HUES64 (cell line): Measurements from ENCODE around the gene PRDX5.

Source experiments
- H3K27ac ChIP-seq: 2 replicates; pipeline ENCODE4 v1.7.0; 2013; ENCODE audit warnings: low read depth, low read length, inconsistent platforms
- H3K27me3 ChIP-seq: 2 replicates; pipeline ENCODE4 v1.6.1; 2013; ENCODE audit warnings: mild to moderate bottlenecking, low read length; ENCODE audit not compliant: insufficient read depth
- H3K36me3 ChIP-seq: 2 replicates; pipeline ENCODE4 v1.6.1; 2013; ENCODE audit warnings: mild to moderate bottlenecking, low read length; ENCODE audit not compliant: insufficient read depth
- H3K4me1 ChIP-seq: 2 replicates; pipeline ENCODE4 v1.6.1; 2013; ENCODE audit warnings: mild to moderate bottlenecking, low read length, moderate library complexity; ENCODE audit not compliant: insufficient read depth
- H3K4me3 ChIP-seq: 2 replicates; pipeline ENCODE4 v1.5.1; 2013; ENCODE audit warnings: mild to moderate bottlenecking, low read length, moderate library complexity
- H3K9ac ChIP-seq: 2 replicates; pipeline ENCODE4 v1.6.1; 2013; ENCODE audit warnings: mild to moderate bottlenecking, low read depth, low read length
- H3K9me3 ChIP-seq: 2 replicates; pipeline ENCODE4 v1.6.1; 2013; ENCODE audit warnings: low read depth, low read length; ENCODE audit not compliant: insufficient read depth
- WGBS: fragments of 150-250, 120-280 bp; methylation state at CpG from one replicate; pipeline ENCODE4 v1.1.7; 2013; ENCODE audit warnings: missing lambda C conversion rate; 5-methylcytosine and 5-hydroxymethylcytosine counted together

The PRDX5 gene

GRCh38 chr11:64343767-64344559 is 26.0 kb downstream of the PRDX5 start:
- no peak overlapping the region for H3K9ac ChIP-seq

GRCh38 chr11:64344787-64345186 is 26.9 kb downstream of the PRDX5 start:
- Histone ChIP-seq H3K4me1 (peaks cover 10% of the 10 kb centered on the region; the same call in 1 of the 2 replicates), H3K9me3 (no peaks in the 10 kb centered on the region), H3K27ac (no peak overlapping the region), H3K9ac (no peak overlapping the region), H3K27me3 (no peaks in the 10 kb centered on the region), H3K4me3 (no peak overlapping the region), H3K36me3 (no peaks in the 10 kb centered on the region)
- 95% methylated on average over 28 of the region's 28 CpGs for WGBS

More at GRCh38 chr11:64343767-64344559, 26.0 kb downstream of the PRDX5 start:
- 83% methylated on average over 18 of the region's 18 CpGs for WGBS
- H3K4me1 ChIP-seq: peaks cover 10% of the 10 kb centered on the region; the same call in 1 of the 2 replicates
- no peak overlapping the region for H3K27ac ChIP-seq
- no peak overlapping the region for H3K4me3 ChIP-seq
- H3K36me3 ChIP-seq: no peaks in the 10 kb centered on the region
- no peaks in the 10 kb centered on the region for H3K27me3 ChIP-seq
- no peaks in the 10 kb centered on the region for H3K9me3 ChIP-seq

DNA sequence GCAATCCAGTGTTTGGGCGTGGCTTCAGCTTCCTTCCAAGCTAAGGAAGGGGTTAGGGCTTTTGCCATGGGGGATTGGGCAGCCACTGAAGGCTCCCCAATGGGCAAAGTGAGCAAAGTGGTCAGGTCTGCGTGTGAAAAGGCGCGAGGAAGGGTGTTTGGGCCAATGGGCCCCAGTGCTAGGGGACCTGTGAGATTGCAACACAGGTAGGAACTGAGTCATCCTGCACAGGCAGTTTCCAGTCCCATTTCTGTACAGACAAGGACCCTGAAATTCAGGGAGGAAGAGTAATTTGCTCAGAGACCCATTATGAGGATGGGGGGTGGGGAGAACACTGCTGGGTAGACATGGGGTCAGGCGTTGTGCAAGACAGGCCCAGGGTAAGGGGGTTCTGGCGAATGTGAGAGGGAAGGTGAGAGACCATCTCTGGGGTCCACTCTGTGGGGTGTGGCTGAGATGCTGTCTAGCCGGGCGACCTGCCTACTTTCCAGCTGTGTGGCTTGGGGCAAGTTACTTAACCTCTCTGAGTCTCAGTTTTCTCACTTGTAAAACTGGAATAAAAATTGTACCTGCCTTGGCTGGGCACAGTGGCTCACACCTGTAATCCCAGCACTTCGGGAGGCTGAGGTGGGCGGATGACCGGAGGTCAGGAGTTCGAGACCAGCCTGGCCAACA is 29.4 kb downstream of the PRDX5 start:
- no peaks in the 10 kb centered on the region for H3K27me3 ChIP-seq
- H3K9me3 ChIP-seq: no peaks in the 10 kb centered on the region
- H3K27ac ChIP-seq: no peak overlapping the region
- no peak overlapping the region for H3K9ac ChIP-seq
- peaks cover 4% of the 10 kb centered on the region; the same call in 1 of the 2 replicates for H3K4me1 ChIP-seq
- H3K4me3 ChIP-seq: no peak overlapping the region
- no peaks in the 10 kb centered on the region for H3K36me3 ChIP-seq
- WGBS: 83% methylated on average over 12 of the region's 12 CpGs

DNA sequence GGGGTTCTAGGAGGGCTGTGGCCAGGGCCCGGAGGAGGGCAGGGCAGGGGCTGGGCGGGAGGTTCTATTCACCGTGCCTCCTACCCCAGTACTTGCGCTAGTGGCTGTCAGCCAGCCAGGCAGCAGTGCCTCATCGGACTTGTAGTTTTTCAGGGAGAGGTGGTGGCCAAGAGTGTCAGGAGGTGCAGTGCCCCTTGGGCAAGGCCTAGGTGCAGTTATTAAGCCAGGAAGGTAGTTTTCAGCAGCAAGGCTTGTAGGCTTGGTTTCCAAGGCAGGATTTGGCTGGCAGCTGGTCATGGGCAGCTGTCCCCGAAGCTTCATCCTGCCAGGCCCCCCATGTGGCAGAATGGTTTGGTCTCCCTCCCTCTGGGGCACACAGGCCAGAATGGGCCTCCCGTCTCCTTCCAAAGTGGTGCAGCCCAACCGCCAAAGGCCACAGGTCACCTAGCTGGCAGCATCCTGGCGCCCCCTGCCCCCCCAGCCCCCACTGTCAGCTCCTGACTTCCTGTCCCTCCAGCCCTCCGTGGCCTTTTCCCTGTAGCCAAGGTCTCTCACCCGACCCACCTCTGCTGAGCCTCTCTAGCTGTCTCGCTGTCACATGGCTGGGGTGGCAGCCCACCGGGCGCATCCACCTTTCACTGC is 30.6 kb downstream of the PRDX5 start:
- Histone ChIP-seq H3K9ac (no peak overlapping the region), H3K27ac (no peak overlapping the region), H3K9me3 (no peaks in the 10 kb centered on the region), H3K4me3 (no peak overlapping the region), H3K36me3 (no peaks in the 10 kb centered on the region), H3K4me1 (no peaks in the 10 kb centered on the region), H3K27me3 (no peaks in the 10 kb centered on the region)
- WGBS: 73% methylated on average over 14 of the region's 14 CpGs

- Histone ChIP-seq H3K27ac (no peak overlapping the region), H3K27me3 (no peaks in the 10 kb centered on the region), H3K9me3 (no peaks in the 10 kb centered on the region), H3K9ac (no peak overlapping the region), H3K4me3 (no peak overlapping the region), H3K36me3 (no peaks in the 10 kb centered on the region), H3K4me1 (no peaks in the 10 kb centered on the region)
- 90% methylated on average over 7 of the region's 7 CpGs for WGBS
These were observed 31.1 kb downstream of the PRDX5 start for GRCh38 chr11:64349025-64349387.

DNA sequence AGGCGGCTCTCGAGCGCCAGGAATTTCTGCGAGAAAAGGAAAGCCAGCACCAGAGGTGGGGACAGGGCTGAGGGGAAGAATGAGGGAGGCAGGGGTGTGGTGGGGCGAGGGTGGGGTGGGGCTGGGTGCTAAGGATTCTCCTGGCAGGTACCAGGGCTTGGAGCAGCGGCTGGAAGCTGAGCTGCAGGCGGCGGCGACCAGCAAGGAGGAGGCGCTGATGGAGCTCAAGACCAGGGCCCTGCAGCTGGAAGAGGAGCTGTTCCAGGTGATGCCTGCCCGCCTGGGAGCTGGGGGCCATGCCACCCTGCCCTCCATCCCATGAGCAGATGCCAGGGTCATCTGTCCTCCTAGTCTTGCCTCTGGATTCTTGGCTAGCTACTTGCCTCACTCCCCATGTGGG is 31.5 kb downstream of the PRDX5 start:
- Histone ChIP-seq H3K4me3 (no peak overlapping the region), H3K27me3 (no peaks in the 10 kb centered on the region), H3K27ac (no peak overlapping the region), H3K9ac (no peak overlapping the region), H3K9me3 (no peaks in the 10 kb centered on the region), H3K36me3 (no peaks in the 10 kb centered on the region), H3K4me1 (no peaks in the 10 kb centered on the region)
- WGBS: 90% methylated on average over 11 of the region's 11 CpGs

DNA sequence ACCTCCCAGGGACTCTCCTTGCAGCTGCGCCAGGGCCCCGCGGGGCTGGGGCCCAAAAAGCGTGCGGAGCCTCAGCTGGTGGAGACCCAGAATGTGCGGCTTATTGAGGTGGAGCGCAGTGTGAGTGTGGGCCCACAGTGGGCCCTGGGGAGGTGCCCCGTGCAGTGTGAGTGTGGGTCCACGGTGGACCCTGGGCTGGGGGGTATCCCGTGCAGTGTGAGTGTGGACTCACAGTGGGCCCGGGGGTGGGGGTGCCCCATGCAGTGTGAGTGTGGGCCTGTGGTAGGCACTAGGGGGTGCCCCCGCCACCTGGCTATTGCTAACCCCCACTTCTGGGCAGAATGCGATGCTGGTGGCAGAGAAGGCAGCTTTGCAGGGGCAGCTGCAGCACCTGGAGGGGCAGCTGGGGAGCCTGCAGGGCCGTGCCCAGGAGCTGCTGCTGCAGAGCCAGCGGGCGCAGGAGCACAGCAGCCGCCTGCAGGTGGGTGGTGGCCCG is 33.3 kb downstream of the PRDX5 start:
- Histone ChIP-seq H3K27ac (no peak overlapping the region), H3K4me3 (no peak overlapping the region), H3K36me3 (no peaks in the 10 kb centered on the region), H3K9me3 (no peaks in the 10 kb centered on the region), H3K27me3 (no peaks in the 10 kb centered on the region), H3K4me1 (peaks cover 6% of the 10 kb centered on the region), H3K9ac (no peak overlapping the region)
- WGBS: 94% methylated on average over 18 of the region's 18 CpGs

GRCh38 chr11:64352099-64352994 is 34.4 kb downstream of the PRDX5 start:
- Histone ChIP-seq H3K9me3 (no peaks in the 10 kb centered on the region), H3K27ac (no peak overlapping the region), H3K36me3 (no peaks in the 10 kb centered on the region), H3K27me3 (no peaks in the 10 kb centered on the region), H3K4me1 (peaks cover 10% of the 10 kb centered on the region), H3K9ac (no peak overlapping the region), H3K4me3 (no peak overlapping the region)
- 91% methylated on average over 33 of the region's 33 CpGs for WGBS

DNA sequence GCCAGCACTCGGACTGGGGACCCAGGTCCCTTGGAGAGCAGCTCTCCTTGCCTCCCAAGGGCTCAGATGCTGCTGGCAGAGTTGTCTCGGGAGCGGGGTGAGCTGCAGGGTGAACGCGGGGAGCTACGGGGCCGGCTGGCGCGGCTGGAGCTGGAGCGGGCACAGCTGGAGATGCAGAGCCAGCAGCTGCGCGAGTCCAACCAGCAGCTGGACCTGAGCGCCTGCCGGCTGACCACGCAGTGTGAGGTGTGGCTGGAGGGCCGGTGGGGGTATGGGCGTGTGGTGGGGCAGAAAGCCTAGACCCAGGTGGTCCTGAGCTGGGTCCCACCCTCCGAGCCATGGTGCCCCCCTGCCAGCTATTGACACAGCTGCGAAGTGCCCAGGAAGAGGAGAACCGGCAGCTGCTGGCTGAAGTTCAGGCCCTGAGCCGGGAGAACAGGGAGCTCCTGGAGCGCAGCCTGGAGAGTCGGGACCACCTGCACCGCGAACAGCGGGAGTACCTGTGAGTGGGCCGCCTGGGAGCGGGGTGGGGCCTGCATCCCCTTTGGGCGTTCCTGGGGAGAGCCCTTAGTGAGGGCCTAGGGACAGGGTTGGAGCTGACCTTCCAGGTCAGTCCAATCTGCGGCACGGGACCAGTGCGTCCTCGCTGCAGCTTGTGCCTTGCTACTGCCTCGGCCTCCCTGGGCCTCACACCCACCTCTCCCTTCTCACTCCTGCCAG is 35.2 kb downstream of the PRDX5 start:
- no peaks in the 10 kb centered on the region for H3K9me3 ChIP-seq
- no peaks in the 10 kb centered on the region for H3K27me3 ChIP-seq
- H3K27ac ChIP-seq: no peak overlapping the region
- no peak overlapping the region for H3K4me3 ChIP-seq
- no peaks in the 10 kb centered on the region for H3K36me3 ChIP-seq
- H3K4me1 ChIP-seq: peaks cover 16% of the 10 kb centered on the region
- 91% methylated on average over 34 of the region's 34 CpGs for WGBS
- H3K9ac ChIP-seq: no peak overlapping the region
